Glomerular endothelial cell (primary cell): ENCODE measurements around the gene RGP1. TPM values are rescaled to one million over a fixed set of nuclear protein-coding genes. Genes with fewer than 3 reads are reported as not detected.

ENCODE experiments used
- DNase-seq: peaks from one replicate; pipeline ENCODE4 v3.0.0-alpha.2; 2011; ENCODE audit warnings: low read depth, low spot score; ENCODE audit errors: extremely low read depth
- total RNA-seq: library from RNA; depleted of rRNA; stranded (reverse); fragments of >200 nt; gene quantifications from 2 replicates; pipeline ENCODE4 v1.2.3, GENCODE V29; 2015

Gene RGP1
- total RNA-seq, 1 donor from 2014 or later, result 22.9 TPM

GRCh38 chr9:35718721-35719511 is 30.2 kb upstream of the RGP1 start:
- DNase-seq, result no peak

- DNase-seq, result no peak
Measured at GRCh38 chr9:35719546-35719945, 29.5 kb upstream of the RGP1 start.

- DNase-seq, result no peak
Measured at GRCh38 chr9:35723426-35723825, 25.7 kb upstream of the RGP1 start.

GRCh38 chr9:35723908-35724307 is 25.2 kb upstream of the RGP1 start:
- DNase-seq, result no peak

- DNase-seq, result no peak
Measured at GRCh38 chr9:35725362-35725761, 23.7 kb upstream of the RGP1 start.

- DNase-seq, result no peak
Measured at GRCh38 chr9:35726931-35727330, 22.2 kb upstream of the RGP1 start.

- DNase-seq, result no peak
Measured at GRCh38 chr9:35727676-35728040, 21.4 kb upstream of the RGP1 start.

- DNase-seq, result no peak
Measured at GRCh38 chr9:35728041-35728971, 20.8 kb upstream of the RGP1 start.

- no peak for DNase-seq
Measured at GRCh38 chr9:35729101-35729500, 20.0 kb upstream of the RGP1 start.

GRCh38 chr9:35729700-35730485 is 19.2 kb upstream of the RGP1 start:
- DNase-seq, result no peak

- DNase-seq, result no peak
Measured at GRCh38 chr9:35730486-35730854, 18.6 kb upstream of the RGP1 start.

- no peak for DNase-seq
Measured at GRCh38 chr9:35731415-35732184, 17.5 kb upstream of the RGP1 start.

GRCh38 chr9:35732185-35732799 is 16.8 kb upstream of the RGP1 start, which contains the start of the genes CREB3 and TLN1:
CREB3 (plus strand) TSS chr9:35732666; CDS start chr9:35732773, 107 bp downstream.
TLN1 (minus strand) TSS chr9:35732195; CDS start chr9:35725694, 6,501 bp downstream.
- peak; percentile 87 for DNase-seq

GRCh38 chr9:35732800-35733541 is 16.1 kb upstream of the RGP1 start:
- DNase-seq, result no peak

- no peak for DNase-seq
Measured at GRCh38 chr9:35734096-35734495, 15.0 kb upstream of the RGP1 start.

GRCh38 chr9:35736201-35736633 is 12.9 kb upstream of the RGP1 start:
- no peak for DNase-seq

- DNase-seq, result no peak
Measured at GRCh38 chr9:35737143-35737542, 11.9 kb upstream of the RGP1 start.

GRCh38 chr9:35738186-35738585 is 10.9 kb upstream of the RGP1 start:
- DNase-seq, result no peak

GRCh38 chr9:35738924-35739323 is 10.2 kb upstream of the RGP1 start:
- no peak for DNase-seq
